ENCODE data around the gene NAB1.

DNA sequence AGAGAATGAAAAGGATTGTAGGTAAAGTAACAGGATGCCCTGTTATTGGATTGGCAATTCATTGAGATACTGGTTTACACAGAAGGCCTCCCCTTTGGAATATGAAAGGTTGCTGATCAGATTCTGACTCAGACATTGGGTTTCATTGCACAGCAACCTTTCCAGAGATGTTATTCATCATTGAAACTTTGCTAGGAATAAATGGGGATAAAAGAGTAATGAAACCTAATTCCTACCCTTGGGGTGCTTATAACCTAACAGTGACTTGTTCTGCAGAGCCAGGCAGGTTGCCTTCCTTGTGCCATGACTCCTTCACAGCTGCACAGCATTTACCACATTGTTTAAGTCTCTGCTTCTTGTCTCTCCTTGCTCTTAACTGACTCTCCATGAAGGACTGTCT lies 5.0 kb downstream of the NAB1 start:
- TF ChIP-seq, protein P1, sequence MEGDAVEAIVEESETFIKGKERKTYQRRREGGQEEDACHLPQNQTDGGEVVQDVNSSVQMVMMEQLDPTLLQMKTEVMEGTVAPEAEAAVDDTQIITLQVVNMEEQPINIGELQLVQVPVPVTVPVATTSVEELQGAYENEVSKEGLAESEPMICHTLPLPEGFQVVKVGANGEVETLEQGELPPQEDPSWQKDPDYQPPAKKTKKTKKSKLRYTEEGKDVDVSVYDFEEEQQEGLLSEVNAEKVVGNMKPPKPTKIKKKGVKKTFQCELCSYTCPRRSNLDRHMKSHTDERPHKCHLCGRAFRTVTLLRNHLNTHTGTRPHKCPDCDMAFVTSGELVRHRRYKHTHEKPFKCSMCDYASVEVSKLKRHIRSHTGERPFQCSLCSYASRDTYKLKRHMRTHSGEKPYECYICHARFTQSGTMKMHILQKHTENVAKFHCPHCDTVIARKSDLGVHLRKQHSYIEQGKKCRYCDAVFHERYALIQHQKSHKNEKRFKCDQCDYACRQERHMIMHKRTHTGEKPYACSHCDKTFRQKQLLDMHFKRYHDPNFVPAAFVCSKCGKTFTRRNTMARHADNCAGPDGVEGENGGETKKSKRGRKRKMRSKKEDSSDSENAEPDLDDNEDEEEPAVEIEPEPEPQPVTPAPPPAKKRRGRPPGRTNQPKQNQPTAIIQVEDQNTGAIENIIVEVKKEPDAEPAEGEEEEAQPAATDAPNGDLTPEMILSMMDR (IDR thresholded peaks at IDR 0.05), result no peak
- no peak for TF ChIP-seq POLR2A (IDR thresholded peaks at IDR 0.05)
